GM21367 (cell line): ENCODE data around the gene ZDHHC7.
A peak's percentile ranks its signal among the peaks of the same experiment; 100 is the strongest.
"Not testable (repeated sequence)": the region's sequence is repeated elsewhere in the genome, so short reads cannot be mapped to it uniquely, and the experiment has no call there.

Source experiments
- ATAC-seq: cut with Tn5 transposase; IDR thresholded peaks from one replicate; pipeline ENCODE4 v1.9.1; 2021; ENCODE audit not compliant: unreplicated experiment

Gene ZDHHC7

GRCh38 chr16:85045077-85045476, 33.7 kb upstream of the ZDHHC7 start:
- ATAC-seq: no peak

- no peak for ATAC-seq
Observed at GRCh38 chr16:85042606-85043005, 31.3 kb upstream of the ZDHHC7 start.

- ATAC-seq: no peak
Observed at GRCh38 chr16:85042167-85042526, 30.8 kb upstream of the ZDHHC7 start.

GRCh38 chr16:85041219-85042166, 30.2 kb upstream of the ZDHHC7 start:
- no peak for ATAC-seq

- ATAC-seq: no peak
Observed at GRCh38 chr16:85040685-85041084, 29.4 kb upstream of the ZDHHC7 start.

- no peak for ATAC-seq
Observed at GRCh38 chr16:85037721-85038120, 26.4 kb upstream of the ZDHHC7 start.

GRCh38 chr16:85037050-85037410, 25.7 kb upstream of the ZDHHC7 start:
- ATAC-seq: no peak

- no peak for ATAC-seq
Observed at GRCh38 chr16:85036236-85037049, 25.1 kb upstream of the ZDHHC7 start.

- no peak for ATAC-seq
Observed at GRCh38 chr16:85034591-85035433, 23.5 kb upstream of the ZDHHC7 start.

GRCh38 chr16:85033171-85033570, 21.8 kb upstream of the ZDHHC7 start:
- no peak for ATAC-seq

- ATAC-seq: not testable (repeated sequence)
Observed at GRCh38 chr16:85032187-85032586, 20.9 kb upstream of the ZDHHC7 start.

GRCh38 chr16:85031451-85031850, 20.1 kb upstream of the ZDHHC7 start:
- no peak for ATAC-seq

- ATAC-seq: no peak
Observed at GRCh38 chr16:85029981-85030401, 18.7 kb upstream of the ZDHHC7 start.

GRCh38 chr16:85029408-85029784, 18.1 kb upstream of the ZDHHC7 start:
- ATAC-seq: no peak

- ATAC-seq: no peak
Observed at GRCh38 chr16:85028685-85029407, 17.5 kb upstream of the ZDHHC7 start.

- ATAC-seq: peak; percentile 14
Observed at GRCh38 chr16:85027958-85028684, 16.8 kb upstream of the ZDHHC7 start.

- ATAC-seq: peak; percentile 80
Observed at GRCh38 chr16:85027349-85027957, 16.1 kb upstream of the ZDHHC7 start, which contains the start of gene KIAA0513. Gene KIAA0513, plus strand, starts transcription at chr16:85027795. Its CDS starts 39,277 bp downstream, at chr16:85067072.

GRCh38 chr16:85026703-85027102, 15.4 kb upstream of the ZDHHC7 start:
- ATAC-seq: no peak
